CD14-positive monocyte (primary cell): ENCODE measurements around the gene MOB3B. TPM values are rescaled to one million over a fixed set of nuclear protein-coding genes. Genes with fewer than 3 reads are reported as not detected.
A peak's percentile ranks its signal among the peaks of the same experiment; 100 is the strongest.

Experiments
- DNase-seq, 3 donors: peaks; one replicate each; pipeline ENCODE4 v3.0.0-alpha.2; 2011 to 2022
- H2AFZ ChIP-seq: 2 replicates; pipeline ENCODE4 v1.6.0; 2012; ENCODE audit warnings: mild to moderate bottlenecking, low read depth, low read length, inconsistent platforms; ENCODE audit not compliant: insufficient read depth, poor library complexity, severe bottlenecking
- H3K27ac ChIP-seq, 2 donors: 1 replicate in 1 of 2; 2 replicates in 1 of 2; pipeline ENCODE4 v1.5.1; 2012 to 2013; ENCODE audit warnings: low read length in 2 of 2, control low read depth in 1 of 2, inconsistent platforms in 1 of 2, low read depth in 1 of 2, mild to moderate bottlenecking in 1 of 2
- H3K27me3 ChIP-seq, 2 donors: one replicate each; pipeline versions ENCODE4 v1.6.0 to v1.6.1; 2011 to 2013; ENCODE audit warnings: low read length in 2 of 2; ENCODE audit not compliant: control insufficient read depth in 2 of 2, insufficient read depth in 2 of 2
- H3K36me3 ChIP-seq, 2 donors: replicated peaks in 1 of 2; 1 replicate in 1 of 2; 2 replicates in 1 of 2; pipeline versions ENCODE4 v1.5.1 to v1.6.1; 2012 to 2013; ENCODE audit warnings: low read length in 2 of 2, control low read depth in 1 of 2, inconsistent platforms in 1 of 2, mild to moderate bottlenecking in 1 of 2; ENCODE audit not compliant: insufficient read depth in 2 of 2, control insufficient read depth in 1 of 2
- H3K4me1 ChIP-seq, 2 donors: 1 replicate in 1 of 2; 2 replicates in 1 of 2; pipeline versions ENCODE4 v1.5.1 to v1.6.1; 2012 to 2013; ENCODE audit warnings: low read length in 2 of 2, control low read depth in 1 of 2, inconsistent platforms in 1 of 2, mild to moderate bottlenecking in 1 of 2, moderate library complexity in 1 of 2; ENCODE audit not compliant: insufficient read depth in 2 of 2, control insufficient read depth in 1 of 2
- H3K4me2 ChIP-seq: replicated peaks from 2 replicates; pipeline ENCODE3; 2012; ENCODE audit warnings: low read length, moderate library complexity, mild to moderate bottlenecking; ENCODE audit not compliant: poor library complexity, severe bottlenecking; ENCODE audit errors: extremely low read depth
- H3K4me3 ChIP-seq, 3 experiments: fragments of 200-600 bp in 1 of 3; sonication (generic) in 1 of 3; replicated peaks in 1 of 3; 1 replicate in 2 of 3; 2 replicates in 1 of 3; pipeline ENCODE4 v1.5.1; 2011 to 2013; ENCODE audit warnings: low read length in 3 of 3, mild to moderate bottlenecking in 3 of 3, control low read depth in 2 of 3, low read depth in 2 of 3, inconsistent platforms in 1 of 3, moderate library complexity in 1 of 3
- H3K79me2 ChIP-seq: 2 replicates; pipeline ENCODE4 v1.6.0; 2012; ENCODE audit warnings: mild to moderate bottlenecking, control low read depth, inconsistent platforms, low read length, moderate library complexity; ENCODE audit not compliant: insufficient read depth
- H3K9ac ChIP-seq: 2 replicates; pipeline ENCODE4 v1.6.0; 2017; ENCODE audit warnings: low read length, mild to moderate bottlenecking; ENCODE audit not compliant: insufficient read depth, poor library complexity, severe bottlenecking
- H3K9me3 ChIP-seq, 2 donors: replicated peaks in 1 of 2; 1 replicate in 1 of 2; 2 replicates in 1 of 2; pipeline versions ENCODE4 v1.5.1 to v1.6.1; 2012 to 2013; ENCODE audit warnings: low read length in 2 of 2, control low read depth in 1 of 2; ENCODE audit not compliant: control insufficient read depth in 1 of 2, insufficient read depth in 1 of 2
- H4K20me1 ChIP-seq: 2 replicates; pipeline ENCODE4 v1.6.0; 2012; ENCODE audit warnings: mild to moderate bottlenecking, low read length, control low read depth, moderate library complexity; ENCODE audit not compliant: insufficient read depth
- H3K27ac Mint-ChIP-seq, 7 donors: one replicate each; pipeline ENCODE4 v1.8.0; 2020; ENCODE audit warnings: mild to moderate bottlenecking in 7 of 7, mixed read lengths in 7 of 7, moderate library complexity in 6 of 7, inconsistent platforms in 2 of 7
- H3K27me3 Mint-ChIP-seq, 3 donors: one replicate each; pipeline ENCODE4 v1.8.0; 2021 to 2022; ENCODE audit warnings: low read depth in 3 of 3, mild to moderate bottlenecking in 3 of 3, mixed read lengths in 3 of 3, moderate library complexity in 3 of 3, inconsistent platforms in 1 of 3
- H3K36me3 Mint-ChIP-seq, 2 donors: one replicate each; pipeline ENCODE4 v1.8.0; 2020; ENCODE audit warnings: mixed read lengths in 2 of 2, inconsistent platforms in 1 of 2, mild to moderate bottlenecking in 1 of 2
- H3K4me1 Mint-ChIP-seq: one replicate; pipeline ENCODE4 v1.8.0; 2020; ENCODE audit warnings: mild to moderate bottlenecking, mixed read lengths
- H3K4me3 Mint-ChIP-seq, 2 donors: one replicate each; pipeline ENCODE4 v1.8.0; 2020; ENCODE audit warnings: mild to moderate bottlenecking in 2 of 2, mixed read lengths in 2 of 2, moderate library complexity in 1 of 2
- H3K9me3 Mint-ChIP-seq, 7 donors: one replicate each; pipeline ENCODE4 v1.8.0; 2020 to 2022; ENCODE audit warnings: mixed read lengths in 7 of 7, mild to moderate bottlenecking in 6 of 7, moderate library complexity in 6 of 7, inconsistent platforms in 2 of 7
- CTCF ChIP-seq: fragments of 200-600 bp; IDR thresholded peaks from one replicate; pipeline ENCODE4 v1.8.0; 2022; ENCODE audit warnings: antibody characterized with exemption, mild to moderate bottlenecking
- WGBS: methylation state at CpG from one replicate; pipeline ENCODE4 v1.1.5; 2013; ENCODE audit warnings: missing lambda C conversion rate; ENCODE audit not compliant: insufficient coverage; 5-methylcytosine and 5-hydroxymethylcytosine counted together
- intact Hi-C, 2 donors: fragments of 100-400 bp; cut with micrococcal nuclease; formaldehyde crosslinking; loops; one replicate each; pipeline versions ENCODE4 v1.15.0 to v1.15.1; 2023
- polyA plus RNA-seq, 3 donors: library from polyadenylated mRNA; depleted of rRNA in 1 of 3; unstranded in 2 of 3; stranded (reverse) in 1 of 3; fragments of 300-500 nt in 2 of 3; fragments of >200 nt in 1 of 3; fragmentation: Illumina TruSeq in 2 of 3; gene quantifications; 1 replicate in 2 of 3; 2 replicates in 1 of 3; pipeline ENCODE4 v1.2.3, GENCODE V29; 2012 to 2021

The MOB3B gene
- polyA plus RNA-seq, 3 donors = 1.2 to 2.2 (median 1.4) TPM

GRCh38 chr9:27530915-27531755 lies 1.5 kb upstream of the MOB3B start:
- Histone ChIP-seq H3K27ac (no peak overlapping the region), H3K9ac (no peak overlapping the region), H2AFZ (no peak overlapping the region), H3K4me2 (no peak overlapping the region), H3K4me1 (peaks cover 23 to 29% of the 10 kb centered on the region in 2 donors), H3K27me3 (peaks cover 0 to 8% of the 10 kb centered on the region in 2 donors), H3K79me2 (no peaks in the 10 kb centered on the region), H3K36me3 (peaks cover 15 to 62% of the 10 kb centered on the region in 2 donors), H3K4me3 (no peak overlapping the region), H3K9me3 (no peaks in the 10 kb centered on the region), H4K20me1 (peaks cover 12% of the 10 kb centered on the region)
- DNase-seq = no peak
- Mint-ChIP-seq H3K4me3 (no peak overlapping the region), H3K9me3 (no peaks in the 10 kb centered on the region), H3K36me3 (peaks cover 62 to 64% of the 10 kb centered on the region in 2 donors), H3K4me1 (peaks cover 35% of the 10 kb centered on the region), H3K27ac (peak overlapping the region in 1 of 7 donors; percentile 6), H3K27me3 (peaks cover 8 to 15% (median 11%) of the 10 kb centered on the region in 3 donors)
- no peak for TF ChIP-seq CTCF
- intact Hi-C loops = no loop called here
- 88% methylated on average over 1 of the region's 4 CpGs for WGBS

GRCh38 chr9:27528886-27529315 lies 713 bp downstream of the MOB3B start:
- Histone ChIP-seq H3K4me1 (peaks cover 12 to 18% of the 10 kb centered on the region in 2 donors), H3K9me3 (no peaks in the 10 kb centered on the region), H3K27ac (peak overlapping the region; percentile 50 to 86), H2AFZ (peak overlapping the region; percentile 82), H3K4me2 (peak overlapping the region; percentile 96), H4K20me1 (peaks cover 16% of the 10 kb centered on the region), H3K27me3 (peaks cover 0 to 8% of the 10 kb centered on the region in 2 donors), H3K9ac (peak overlapping the region; percentile 79), H3K79me2 (no peaks in the 10 kb centered on the region), H3K36me3 (peaks cover 6 to 58% of the 10 kb centered on the region in 2 donors), H3K4me3 (peak overlapping the region; percentile 54 to 88 (median 68))
- intact Hi-C loops = loop anchor here (2.0 to 10.0 kb wide), 4 partner anchors 37 to 196 kb away; partner anchors contain the start of gene C9orf72 (in 1 of the 2)
- Mint-ChIP-seq H3K36me3 (peaks cover 55% of the 10 kb centered on the region in 2 donors), H3K4me1 (peaks cover 20% of the 10 kb centered on the region), H3K9me3 (no peaks in the 10 kb centered on the region), H3K27me3 (peaks cover 8 to 15% (median 13%) of the 10 kb centered on the region in 3 donors), H3K27ac (peak overlapping the region; percentile 79 to 95 (median 91)), H3K4me3 (peak overlapping the region; percentile 95)
- peak; percentile 48 to 70 (median 53) for DNase-seq
- TF ChIP-seq CTCF = no peak
- WGBS = 0% methylated on average over 25 of the region's 25 CpGs
